Measurements from ENCODE around the gene RHEBL1.

Gene RHEBL1

DNA sequence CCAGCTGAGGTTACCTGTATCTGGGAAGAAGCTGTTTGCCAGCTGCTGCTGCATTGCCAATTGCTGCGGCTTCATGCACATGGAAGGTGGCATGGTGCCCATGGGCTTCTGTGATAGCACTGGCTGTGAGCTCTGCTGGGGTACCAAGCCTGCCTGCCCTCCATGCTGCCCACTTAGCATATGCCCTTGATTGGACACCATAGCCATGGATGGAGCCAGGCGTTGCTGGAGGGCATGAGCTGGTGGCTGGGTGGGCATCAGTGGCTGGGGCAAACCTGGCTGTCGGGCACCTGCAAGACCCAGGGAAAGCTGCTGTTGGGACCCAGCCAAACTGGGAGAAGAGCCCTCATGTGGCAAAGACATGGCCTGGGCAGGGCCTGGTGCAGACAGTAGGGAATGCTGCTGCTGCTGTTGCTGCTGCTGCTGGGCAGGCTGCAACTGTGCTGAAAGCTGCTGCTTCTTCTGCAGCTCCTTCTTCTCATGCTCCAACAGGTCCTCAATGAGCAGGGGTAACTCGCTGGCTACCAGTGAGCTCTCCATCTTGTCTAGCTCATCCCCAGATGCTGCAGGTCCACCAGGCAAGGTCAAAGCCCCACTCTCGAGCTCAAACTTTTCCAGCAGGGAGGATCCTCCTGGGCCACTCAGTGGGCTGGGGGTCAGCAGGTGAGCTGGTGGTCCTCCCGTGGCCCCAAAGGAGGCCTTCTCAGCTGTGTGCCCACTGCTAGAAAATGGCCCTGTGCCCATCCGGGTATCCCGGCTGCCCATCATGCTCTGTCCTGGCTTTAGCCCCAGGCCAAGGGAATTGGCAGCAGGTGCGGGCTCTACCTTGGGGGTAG lies 32.5 kb downstream of the RHEBL1 start:
- no peak for DNase-seq (ENCODE audit: low read depth, low spot score)

DNA sequence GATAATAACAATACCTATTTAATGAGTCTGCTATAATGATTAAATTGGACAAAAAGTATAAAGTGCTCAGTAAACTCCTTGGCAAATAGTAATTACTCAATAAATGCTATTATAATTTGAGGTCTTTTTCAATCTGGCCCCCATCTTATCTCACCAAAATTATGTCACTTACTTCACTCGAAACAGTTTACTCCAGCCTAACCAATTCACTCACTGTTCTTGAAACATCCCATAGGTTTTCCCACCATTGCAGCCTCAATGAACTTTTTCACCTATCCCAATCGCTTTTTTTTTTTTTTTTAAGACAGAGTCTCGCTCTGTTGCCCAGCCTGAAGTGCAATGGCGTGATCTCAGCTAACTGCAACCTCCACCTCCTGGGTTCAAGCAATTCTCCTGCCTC lies 33.8 kb downstream of the RHEBL1 start:
- DNase-seq (ENCODE audit: low read depth, low spot score), result no peak

DNA sequence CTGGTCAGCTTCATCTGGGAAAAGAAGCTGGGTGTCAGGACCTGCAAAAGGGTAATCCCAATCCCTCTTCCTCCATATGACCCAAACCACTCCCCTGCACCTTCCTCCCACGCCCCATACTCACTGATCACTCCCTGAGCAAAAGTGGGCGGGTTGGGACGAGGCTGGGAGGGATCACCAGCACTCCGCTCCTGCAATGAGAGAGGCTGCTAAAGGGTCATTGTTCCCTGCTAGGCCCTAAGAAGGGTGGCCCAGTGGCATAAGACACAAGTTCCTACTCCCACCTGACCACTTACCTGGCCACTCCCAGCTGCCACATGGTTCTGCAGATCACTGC lies 35.5 kb downstream of the RHEBL1 start:
- no peak for DNase-seq (ENCODE audit: low read depth, low spot score)

DNA sequence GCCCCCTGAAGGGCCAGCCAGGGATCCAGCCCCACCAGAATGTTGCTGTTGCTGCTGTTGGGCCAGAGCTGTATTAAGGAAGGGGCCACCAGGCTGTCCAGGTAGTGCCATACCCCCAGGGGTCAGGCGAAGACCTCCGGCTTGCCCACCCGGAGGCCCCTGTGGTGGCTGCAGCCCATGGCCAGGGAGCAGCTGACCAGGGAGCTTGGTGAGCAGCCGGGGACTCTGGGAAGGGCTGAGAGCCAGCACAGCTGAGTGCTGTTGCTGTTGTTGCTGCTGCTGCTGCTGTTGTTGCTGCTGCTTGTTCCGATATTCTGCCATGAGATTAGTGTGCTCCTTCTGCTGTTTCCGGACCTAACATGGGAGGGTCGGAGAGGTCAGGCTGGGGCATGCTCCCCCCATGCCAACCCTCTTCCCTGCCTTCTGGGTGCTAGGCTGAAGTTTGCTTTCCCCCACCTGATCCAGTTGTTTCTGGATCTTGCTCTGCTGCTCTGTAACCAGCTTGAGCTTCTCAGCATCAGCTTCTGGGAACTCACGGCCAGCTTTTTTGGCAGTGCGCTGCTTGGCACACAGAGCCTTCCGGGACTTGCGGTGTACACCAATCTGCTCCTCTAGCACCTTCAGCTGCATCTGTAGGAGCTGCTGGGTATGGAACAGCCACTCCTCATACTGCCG lies 36.0 kb downstream of the RHEBL1 start:
- no peak for DNase-seq (ENCODE audit: low read depth, low spot score)

DNA sequence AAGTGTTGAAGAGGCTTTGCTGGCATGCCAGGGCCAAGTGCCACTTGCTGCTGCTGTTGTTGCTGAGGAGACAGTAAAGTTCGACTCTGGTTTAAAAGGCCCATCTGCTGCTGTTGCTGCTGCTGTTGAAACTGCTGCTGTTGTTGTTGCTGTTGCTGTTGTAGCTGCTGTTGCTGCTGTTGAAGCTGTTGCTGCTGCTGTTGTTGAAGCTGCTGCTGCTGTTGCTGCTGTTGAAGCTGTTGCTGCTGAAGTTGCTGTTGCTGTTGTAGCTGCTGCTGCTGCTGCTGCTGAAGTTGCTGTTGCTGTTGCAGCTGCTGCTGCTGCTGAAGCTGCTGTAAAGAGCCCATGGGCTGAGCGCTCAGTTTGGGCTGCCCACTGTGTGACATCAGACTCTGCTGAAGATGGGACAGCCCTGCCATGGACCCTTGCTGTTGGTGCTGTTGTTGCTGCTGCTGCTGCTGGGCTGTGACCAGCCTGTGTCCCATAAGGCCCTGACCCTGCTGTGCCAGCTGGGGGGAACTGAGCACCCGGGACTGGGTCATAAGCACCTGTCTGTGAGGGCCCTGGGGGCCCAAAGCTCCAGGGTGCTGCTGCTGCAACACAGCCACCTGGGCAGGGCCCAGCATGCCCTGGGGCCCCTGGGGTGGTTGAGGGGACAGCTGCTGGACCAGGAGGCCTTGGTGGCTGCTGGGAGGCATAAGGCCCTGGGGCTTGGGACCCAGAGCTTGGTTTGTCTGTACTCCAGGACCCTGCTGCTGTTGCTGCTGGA lies 36.9 kb downstream of the RHEBL1 start:
- DNase-seq (ENCODE audit: low read depth, low spot score), result no peak

DNA sequence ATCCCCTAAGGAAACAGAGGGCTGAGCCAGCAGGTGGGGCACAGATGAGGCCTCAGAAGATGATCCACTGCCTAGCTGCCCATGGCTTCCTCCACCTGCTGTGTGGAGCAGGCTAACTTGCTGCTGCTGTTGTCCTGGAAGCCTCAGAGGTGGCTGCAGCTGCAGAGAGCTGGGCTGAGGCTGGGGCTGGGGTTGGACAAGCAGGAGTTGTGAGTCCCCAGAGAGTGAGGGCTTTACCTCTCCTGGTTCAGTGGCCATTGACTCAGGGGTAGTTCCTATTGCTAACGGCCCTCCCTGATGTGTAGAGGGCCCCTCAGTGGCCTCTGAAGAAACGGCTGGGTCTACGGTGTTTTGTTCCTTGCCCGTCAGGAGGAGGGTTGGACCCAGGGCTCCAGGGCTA lies 37.5 kb downstream of the RHEBL1 start:
- no peak for DNase-seq (ENCODE audit: low read depth, low spot score)

DNA sequence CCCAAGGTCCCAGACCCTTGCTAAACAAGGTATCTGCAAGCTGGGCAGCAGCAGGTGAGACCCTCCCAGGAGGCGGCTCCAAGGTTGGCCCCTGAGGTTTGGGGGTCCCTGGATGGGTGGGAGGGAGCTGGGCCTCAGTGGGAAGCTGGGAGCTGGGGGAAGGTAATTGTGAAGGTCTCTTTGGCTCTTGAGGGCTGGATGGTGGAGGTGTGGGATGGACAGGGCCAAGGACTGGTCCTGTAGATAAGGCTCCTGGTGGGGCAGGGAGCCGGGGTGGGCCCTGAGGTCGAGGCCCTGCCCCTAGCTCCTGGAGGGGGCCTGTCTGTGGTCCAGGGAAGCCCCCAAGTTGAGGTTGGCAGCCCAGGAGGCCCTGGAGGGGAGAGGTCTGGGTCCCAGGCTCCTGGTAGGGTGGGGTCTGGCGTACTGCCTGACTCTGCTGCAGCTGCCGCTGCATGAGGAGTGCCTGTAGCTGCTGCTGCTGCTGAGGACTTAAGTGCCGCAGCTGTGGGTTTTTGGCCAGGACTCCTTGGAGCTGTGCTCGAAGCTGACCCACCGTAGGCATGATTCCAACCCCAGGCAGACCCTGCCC lies 38.1 kb downstream of the RHEBL1 start:
- DNase-seq (ENCODE audit: low read depth, low spot score), result no peak

DNA sequence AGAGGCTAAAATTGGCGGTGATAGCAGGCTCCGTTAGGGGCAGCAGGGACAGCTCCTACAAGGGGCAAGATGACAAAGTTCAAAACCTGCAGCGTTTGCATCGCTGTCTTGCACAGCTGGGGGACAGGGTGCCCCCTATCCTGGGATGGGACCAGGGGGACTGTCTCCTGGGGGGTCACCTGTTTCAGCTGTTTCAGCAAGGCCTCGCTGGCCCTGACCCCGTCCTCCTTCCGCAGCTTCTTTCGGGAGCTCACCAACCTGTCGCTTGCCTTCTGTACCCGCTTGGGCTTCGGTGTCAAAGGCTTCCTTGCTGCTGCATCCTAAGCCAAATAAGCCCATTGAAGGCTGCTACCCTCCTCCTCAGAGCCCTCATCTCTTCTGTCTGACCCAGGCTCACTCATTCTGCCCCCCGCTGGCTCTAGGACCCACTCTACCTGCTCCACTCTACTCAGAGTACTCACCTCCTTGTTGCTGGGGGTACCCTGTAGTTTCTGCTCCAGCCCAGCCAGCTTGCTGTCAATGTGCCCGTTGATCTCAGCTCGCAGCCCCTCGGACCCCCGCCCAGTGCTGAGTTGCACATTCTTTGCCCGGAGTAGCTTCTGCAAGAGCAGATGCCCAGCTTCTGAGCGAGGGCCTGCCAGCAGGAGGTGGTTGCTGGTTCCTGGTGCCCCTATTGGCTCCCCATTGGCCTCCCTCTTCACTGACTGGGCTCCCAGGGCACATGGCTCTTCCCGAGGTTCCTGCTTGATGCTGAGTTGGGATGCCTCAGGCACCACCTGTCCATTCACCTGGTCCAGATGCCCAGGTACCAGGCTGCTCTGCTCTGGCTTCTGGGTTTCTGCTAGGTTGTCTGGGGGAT lies 38.8 kb downstream of the RHEBL1 start:
- DNase-seq (ENCODE audit: low read depth, low spot score), result no peak

DNA sequence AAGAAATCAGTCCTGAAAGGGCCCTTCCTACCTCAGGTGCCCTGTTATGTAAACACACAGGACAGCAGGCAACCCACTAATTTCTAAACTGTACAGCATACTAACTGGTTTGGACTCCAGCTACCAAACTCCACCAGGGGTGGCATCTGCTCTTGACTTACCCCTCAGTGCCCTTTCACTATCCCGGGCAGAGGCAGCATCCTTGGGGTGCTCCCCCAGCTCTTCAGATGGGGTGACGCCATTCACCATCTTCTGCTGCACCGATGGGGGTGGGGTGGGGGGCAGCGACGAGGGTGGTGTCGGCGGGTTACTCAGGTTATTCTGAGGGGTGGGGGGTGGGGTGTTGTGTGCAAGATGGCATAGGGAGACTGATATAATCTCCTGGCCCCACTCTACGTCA lies 39.7 kb downstream of the RHEBL1 start:
- DNase-seq (ENCODE audit: low read depth, low spot score), result no peak

DNA sequence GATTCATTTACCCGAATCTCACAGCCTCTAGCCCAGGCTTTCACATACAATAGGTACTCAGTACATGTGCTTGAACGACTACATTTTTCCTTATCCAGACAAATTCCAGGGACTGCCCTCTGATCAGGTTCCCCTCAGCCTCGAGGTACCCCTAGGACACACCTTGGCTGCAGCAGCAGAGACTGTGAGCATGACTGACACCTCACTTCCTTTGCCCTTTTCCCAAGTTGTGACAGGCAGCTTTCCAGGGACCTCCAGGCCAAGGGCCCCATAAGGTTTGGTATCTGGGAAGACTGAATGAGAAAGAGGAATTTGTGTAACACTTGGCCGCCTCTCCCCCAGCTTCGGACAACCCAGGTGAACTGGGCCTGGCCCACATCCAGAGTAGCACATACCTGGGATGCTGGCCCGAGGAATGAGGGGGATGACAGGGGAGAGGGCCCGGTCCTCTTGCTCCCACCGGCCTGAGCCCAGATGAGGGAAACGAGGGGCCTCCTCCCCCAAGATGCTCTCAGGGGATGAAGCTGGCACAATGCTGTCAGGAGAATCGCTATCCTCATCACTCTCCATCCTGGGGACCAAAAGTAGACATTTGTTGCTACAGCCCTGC lies 41.0 kb downstream of the RHEBL1 start:
- DNase-seq (ENCODE audit: low read depth, low spot score), result no peak

DNA sequence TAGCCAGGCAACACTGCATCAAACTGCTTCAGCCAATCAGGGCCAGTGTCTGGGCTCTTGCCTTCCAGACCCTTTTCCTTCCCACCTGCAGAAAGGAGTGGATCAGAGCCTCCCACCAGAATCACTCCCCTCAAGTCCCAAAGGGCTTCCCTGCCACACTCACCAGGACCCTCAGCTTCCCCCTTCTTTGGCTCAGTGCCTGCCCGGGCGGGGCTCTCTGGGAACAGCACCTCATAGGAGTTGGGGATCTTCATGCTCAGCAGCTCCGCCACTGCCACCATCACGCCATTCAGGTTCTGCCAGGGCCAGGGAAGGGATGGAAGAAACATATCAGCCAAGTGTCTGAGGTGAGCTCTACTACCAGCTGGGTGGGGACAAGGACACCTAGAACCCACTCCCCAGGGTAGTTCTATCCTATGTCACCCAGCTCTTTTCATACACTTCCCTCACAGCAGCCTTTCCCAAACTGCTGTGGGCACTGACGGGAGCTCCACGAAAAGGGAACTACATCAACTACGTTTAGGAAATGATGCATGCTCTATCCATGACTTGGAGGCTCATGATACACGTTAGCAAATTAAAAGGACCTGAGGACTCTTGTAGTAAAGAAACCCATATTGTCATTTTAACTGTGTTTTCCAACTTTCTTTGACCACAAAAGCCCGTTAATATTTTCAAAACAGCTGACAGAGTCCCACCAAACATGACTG lies 41.8 kb downstream of the RHEBL1 start:
- DNase-seq (ENCODE audit: low read depth, low spot score), result no peak

DNA sequence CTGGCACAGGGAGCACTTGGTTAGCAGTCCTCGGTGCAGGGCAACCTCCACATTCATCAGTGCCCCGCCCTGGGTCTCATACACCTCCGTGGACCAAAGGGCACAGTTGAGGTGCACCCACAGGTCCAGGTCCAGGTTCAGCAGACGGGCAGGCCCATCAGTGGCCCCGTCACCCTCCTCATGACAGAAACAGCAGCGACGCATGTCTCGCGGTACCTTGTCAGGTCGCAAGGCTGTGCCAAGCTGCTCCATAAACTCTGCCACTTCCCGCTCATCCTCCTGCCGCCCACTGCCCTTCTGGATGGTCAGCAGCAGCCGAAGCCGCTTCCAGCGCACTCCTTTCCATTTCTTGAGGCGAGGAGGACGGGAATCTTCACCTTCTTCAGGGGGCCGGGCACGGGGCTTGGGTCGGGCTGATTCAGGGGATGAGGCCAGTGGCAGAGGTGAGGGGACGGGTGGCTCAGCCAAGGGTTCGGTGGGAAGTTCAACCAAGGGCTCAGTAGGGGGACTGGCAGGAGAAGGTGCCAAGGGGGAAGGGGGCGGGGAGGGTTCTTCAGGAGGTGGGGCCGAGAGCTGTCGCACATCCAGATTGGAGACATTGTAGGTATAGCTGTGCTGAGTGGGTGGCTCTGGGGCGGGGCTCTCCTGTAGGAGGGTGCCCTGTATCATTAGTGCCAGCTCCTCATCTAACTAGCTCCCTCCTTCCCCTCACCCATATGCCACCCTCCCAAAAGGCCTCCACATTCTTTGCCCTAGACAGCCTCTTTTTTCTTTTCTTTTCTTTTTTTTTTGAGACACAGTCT lies 42.9 kb downstream of the RHEBL1 start:
- DNase-seq (ENCODE audit: low read depth, low spot score), result no peak

DNA sequence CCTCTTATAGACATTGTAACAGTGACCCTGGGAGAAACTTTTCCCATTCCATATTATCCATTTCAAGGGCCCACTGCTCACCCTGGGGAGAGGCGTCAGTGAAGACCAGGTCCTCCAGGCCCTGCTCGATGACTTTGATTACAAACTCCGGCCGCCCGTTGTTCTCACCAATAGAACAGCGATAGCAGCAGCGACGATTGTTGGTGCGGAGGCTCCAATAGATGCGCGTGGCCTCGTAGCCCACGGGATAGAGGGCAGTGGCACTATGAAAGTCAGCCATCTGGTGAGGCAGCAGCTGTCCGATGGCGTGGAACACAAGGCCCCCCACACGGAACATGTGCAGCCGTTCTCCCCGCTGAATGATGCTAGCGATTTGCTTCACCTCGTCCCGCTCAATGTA lies 43.7 kb downstream of the RHEBL1 start:
- DNase-seq (ENCODE audit: low read depth, low spot score), result no peak

DNA sequence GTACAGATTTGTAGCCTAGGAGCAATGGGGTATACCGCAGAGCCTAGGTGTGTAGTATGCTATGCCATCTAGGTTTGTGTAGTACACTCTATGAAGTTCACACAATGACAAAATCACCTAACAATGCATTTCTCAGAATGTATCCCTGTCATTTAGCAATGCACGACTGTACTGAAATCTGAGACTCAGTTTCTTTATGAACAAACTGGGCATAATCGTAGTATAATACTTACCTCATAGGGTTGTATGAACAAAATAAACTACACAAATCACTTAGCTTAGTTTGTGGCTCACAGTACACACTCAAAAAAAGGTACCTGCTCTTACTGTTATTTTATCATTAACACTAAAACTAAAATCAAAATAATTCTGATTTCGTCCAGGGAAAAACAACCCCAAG lies 44.3 kb downstream of the RHEBL1 start:
- no peak for DNase-seq (ENCODE audit: low read depth, low spot score)

DNA sequence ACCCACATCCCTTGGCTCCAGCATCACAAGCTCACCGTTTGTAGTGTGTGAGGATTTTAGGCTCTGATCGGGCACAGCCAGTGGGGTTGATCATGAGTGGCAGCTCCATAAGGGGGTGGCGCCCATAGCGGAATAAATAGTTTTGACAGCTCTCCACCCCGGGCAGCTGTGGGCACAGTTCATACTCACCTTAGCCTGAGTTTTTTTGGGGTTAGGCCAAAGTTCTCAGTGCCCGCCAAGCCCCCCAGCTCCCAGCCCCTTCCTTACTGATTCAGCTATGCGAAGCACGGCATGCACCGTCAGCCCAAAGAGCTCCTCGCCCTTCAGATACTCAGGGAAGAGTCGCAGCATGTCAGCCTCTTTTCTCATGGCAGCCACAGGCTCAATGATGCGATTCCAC lies 45.2 kb downstream of the RHEBL1 start:
- no peak for DNase-seq (ENCODE audit: low read depth, low spot score)

DNA sequence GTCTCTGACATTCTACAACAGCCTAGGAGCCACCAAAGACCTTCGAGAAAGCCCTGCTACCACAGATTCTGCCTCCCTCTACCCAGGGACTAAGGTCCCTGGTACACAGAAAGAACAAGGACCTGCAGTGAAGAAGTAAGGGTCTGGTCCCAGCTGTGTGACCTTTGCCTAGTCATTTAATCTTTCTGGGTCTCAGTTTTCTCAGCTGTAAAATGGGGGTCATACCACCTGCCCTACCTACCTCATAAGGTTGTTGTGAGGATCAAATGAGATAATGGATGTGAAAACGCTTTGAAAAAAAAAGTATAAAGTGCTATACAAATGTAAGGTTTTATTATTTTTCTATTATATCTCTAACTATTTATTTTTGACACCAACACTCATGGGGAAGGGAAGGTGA lies 46.0 kb downstream of the RHEBL1 start:
- no peak for DNase-seq (ENCODE audit: low read depth, low spot score)

DNA sequence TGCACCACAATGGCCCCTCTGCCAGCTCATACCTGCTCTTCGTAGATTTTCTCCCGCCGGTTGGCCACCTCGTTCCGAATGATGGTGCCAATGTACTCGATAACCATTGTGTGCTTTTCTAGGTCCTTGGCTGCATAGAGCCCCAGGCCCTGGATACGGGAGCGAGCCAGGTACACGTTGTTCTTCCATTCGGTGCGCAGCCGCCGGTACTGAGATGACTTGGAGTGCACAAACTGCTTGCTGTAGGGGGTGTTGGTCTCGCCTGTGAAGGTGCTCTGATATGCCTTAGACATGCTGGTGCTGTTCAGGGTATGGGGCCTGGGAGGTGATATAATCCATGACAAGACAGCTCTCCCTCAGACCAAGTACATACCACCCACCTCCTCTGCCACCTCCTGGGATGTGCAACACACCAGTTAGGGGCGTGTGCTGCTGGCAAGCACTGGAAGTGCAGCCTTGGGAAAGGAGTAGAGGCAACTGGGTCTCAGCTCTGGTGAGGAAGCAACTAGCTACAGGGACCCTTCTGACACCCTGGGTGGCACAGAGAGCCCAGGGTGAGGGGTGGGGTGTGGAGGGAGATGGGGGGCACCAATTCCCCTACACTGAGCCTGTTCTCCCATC lies 47.1 kb downstream of the RHEBL1 start:
- DNase-seq (ENCODE audit: low read depth, low spot score), result no peak

DNA sequence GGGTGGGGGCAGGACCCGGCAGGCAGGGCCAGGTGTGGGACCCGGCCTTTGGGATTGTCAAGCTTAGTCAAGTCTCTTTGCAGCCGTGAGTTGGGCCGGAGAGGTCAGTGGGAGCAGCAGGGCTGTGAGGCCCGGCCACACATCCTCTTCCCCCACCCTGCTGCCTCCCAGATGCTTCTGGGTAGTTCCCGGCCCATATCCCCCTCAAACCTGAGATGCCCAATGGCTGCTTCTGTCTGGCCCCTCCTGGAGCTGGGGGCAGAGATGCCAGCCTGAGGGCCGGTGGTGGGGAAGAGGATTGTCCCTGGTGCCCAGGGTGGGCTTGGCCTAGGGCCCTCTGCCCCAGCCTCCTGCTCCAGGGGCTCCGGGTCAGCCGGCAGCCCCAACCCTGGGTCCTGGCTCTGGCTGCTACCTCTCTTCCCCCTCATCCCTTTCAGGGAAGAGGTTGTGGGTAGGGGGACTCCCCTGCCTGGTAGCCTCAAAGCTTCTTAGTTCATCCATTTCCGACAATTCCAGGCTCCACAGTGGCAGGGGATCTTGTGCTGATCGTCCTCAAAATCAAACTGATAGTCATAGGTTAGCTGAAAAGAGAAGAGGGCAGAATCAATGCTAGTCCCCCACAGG lies 48.4 kb downstream of the RHEBL1 start:
- DNase-seq (ENCODE audit: low read depth, low spot score), result no peak

DNA sequence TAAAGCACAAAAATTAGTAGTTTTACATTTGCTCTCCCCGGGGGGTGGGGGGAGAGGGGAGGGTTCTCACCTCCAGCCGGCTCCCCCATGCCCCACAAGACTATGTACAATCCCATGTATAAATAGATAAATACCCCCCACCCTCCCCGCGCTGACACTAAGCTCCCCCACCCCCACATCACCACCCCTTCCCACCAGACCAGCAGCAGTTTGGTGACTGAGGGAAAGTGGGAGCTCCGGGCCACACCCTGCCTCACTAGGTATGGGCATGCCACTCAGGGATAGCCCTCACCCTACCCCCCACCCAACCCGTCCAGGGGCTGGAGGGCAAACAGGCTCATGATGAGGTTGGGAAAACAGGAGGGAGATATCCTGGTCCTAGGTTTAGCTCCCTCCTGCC lies 49.3 kb downstream of the RHEBL1 start:
- no peak for DNase-seq (ENCODE audit: low read depth, low spot score)
